ENCODE measurements around the gene F9. TPM values are rescaled to one million over a fixed set of nuclear protein-coding genes. Genes with fewer than 3 reads are reported as not detected.

Gene F9
- polyA plus RNA-seq, result not detected in 2 replicates

DNA sequence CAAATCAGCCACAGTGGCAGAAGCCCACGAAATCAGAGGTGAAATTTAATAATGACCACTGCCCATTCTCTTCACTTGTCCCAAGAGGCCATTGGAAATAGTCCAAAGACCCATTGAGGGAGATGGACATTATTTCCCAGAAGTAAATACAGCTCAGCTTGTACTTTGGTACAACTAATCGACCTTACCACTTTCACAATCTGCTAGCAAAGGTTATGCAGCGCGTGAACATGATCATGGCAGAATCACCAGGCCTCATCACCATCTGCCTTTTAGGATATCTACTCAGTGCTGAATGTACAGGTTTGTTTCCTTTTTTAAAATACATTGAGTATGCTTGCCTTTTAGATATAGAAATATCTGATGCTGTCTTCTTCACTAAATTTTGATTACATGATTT lies at the start of gene F9:
F9 (plus strand) TSS at position 190 of the 400 bp plus-strand sequence; CDS start at position 216, 26 bp downstream.

Other genes with a start within 250 kb of the F9 start
- gene MCF2, start 177.4 kb downstream of the F9 start, polyA plus RNA-seq, result 0.46 and 2.2 TPM in 2 replicates